ENCODE data around the gene MMP15. TPM values are rescaled to one million over a fixed set of nuclear protein-coding genes. Genes with fewer than 3 reads are reported as not detected.

Gene MMP15
- total RNA-seq, 1 donor = 9.4 TPM

DNA sequence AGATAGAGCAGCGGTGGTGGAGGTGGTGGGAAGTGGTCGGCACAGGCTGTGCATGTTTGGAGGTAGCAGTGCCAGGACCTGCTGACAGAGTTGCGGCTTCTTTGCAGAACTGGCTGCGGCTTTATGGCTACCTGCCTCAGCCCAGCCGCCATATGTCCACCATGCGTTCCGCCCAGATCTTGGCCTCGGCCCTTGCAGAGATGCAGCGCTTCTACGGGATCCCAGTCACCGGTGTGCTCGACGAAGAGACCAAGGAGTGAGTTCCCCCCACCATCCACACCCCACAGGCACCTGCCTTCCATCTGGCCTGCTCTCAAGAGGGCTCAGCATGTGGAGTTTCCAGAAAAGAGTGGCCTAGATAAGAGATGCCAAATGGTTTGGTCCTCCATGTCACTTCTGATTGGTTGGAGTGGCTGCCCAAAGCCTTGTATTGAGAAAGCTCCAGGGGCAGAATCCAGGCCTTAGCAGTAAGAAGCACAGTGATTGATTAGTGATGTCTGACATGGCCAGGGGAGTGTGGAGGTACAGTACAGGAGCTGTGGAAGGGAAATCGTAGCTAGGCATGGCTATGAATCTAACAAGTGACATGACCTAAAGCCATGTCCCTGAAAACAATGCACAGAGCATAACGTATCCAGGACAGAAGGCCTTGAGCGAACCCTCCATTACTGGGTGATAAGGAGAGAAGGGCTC lies 12.0 kb downstream of the MMP15 start:
- H3K36me3 ChIP-seq (ENCODE audit: insufficient read depth, low read length) = no peaks in the 10 kb centered on the region
- no peak overlapping the region for H2AFZ ChIP-seq (ENCODE audit: low read length)
- H3K9me3 ChIP-seq (ENCODE audit: low read depth, low read length) = no peaks in the 10 kb centered on the region
- no peaks in the 10 kb centered on the region for H3K79me2 ChIP-seq (ENCODE audit: insufficient read depth, low read length)
- no peaks in the 10 kb centered on the region for H3K27me3 ChIP-seq (ENCODE audit: insufficient read depth, low read length)
- peak; percentile 52 for DNase-seq (ENCODE audit: insufficient read length, low spot score, missing footprints)
- no peaks in the 10 kb centered on the region for H4K20me1 ChIP-seq (ENCODE audit: insufficient read depth, low read length)
- TF ChIP-seq, protein P1, sequence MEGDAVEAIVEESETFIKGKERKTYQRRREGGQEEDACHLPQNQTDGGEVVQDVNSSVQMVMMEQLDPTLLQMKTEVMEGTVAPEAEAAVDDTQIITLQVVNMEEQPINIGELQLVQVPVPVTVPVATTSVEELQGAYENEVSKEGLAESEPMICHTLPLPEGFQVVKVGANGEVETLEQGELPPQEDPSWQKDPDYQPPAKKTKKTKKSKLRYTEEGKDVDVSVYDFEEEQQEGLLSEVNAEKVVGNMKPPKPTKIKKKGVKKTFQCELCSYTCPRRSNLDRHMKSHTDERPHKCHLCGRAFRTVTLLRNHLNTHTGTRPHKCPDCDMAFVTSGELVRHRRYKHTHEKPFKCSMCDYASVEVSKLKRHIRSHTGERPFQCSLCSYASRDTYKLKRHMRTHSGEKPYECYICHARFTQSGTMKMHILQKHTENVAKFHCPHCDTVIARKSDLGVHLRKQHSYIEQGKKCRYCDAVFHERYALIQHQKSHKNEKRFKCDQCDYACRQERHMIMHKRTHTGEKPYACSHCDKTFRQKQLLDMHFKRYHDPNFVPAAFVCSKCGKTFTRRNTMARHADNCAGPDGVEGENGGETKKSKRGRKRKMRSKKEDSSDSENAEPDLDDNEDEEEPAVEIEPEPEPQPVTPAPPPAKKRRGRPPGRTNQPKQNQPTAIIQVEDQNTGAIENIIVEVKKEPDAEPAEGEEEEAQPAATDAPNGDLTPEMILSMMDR (IDR thresholded peaks at IDR 0.05; ENCODE audit: extremely low read depth, low read depth, low read length) = no peak
- H3K4me1 ChIP-seq (ENCODE audit: insufficient read depth, low read length) = no peaks in the 10 kb centered on the region
- H3K4me3 ChIP-seq (ENCODE audit: insufficient read depth, low read length) = no peak overlapping the region
- no peak overlapping the region for H3K4me2 ChIP-seq (ENCODE audit: insufficient read depth, low read length)
- no peak overlapping the region for H3K27ac ChIP-seq (ENCODE audit: low read depth, low read length)

DNA sequence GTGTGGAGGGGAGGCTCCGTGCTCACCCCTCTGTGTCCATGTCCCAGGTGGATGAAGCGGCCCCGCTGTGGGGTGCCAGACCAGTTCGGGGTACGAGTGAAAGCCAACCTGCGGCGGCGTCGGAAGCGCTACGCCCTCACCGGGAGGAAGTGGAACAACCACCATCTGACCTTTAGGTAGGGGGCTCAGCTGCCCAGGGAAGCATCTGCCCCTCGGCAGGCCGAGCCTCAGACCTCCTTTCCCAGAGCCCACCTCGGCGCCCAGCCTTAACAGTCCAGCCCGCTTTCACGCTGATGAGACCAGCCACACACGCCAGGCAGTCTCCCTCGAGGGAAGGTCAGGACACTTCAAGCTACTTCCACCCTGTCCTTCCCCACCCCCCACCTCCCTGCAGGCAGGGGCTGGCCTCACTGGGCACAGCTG lies 12.7 kb downstream of the MMP15 start:
- no peaks in the 10 kb centered on the region for H4K20me1 ChIP-seq (ENCODE audit: insufficient read depth, low read length)
- no peaks in the 10 kb centered on the region for H3K4me1 ChIP-seq (ENCODE audit: insufficient read depth, low read length)
- no peak overlapping the region for H3K27ac ChIP-seq (ENCODE audit: low read depth, low read length)
- no peak overlapping the region for H3K4me2 ChIP-seq (ENCODE audit: insufficient read depth, low read length)
- H2AFZ ChIP-seq (ENCODE audit: low read length) = no peak overlapping the region
- H3K27me3 ChIP-seq (ENCODE audit: insufficient read depth, low read length) = no peaks in the 10 kb centered on the region
- H3K9me3 ChIP-seq (ENCODE audit: low read depth, low read length) = no peaks in the 10 kb centered on the region
- no peaks in the 10 kb centered on the region for H3K36me3 ChIP-seq (ENCODE audit: insufficient read depth, low read length)
- TF ChIP-seq, protein P1 (IDR thresholded peaks at IDR 0.05; ENCODE audit: extremely low read depth, low read depth, low read length) = no peak
- no peak overlapping the region for H3K4me3 ChIP-seq (ENCODE audit: insufficient read depth, low read length)
- DNase-seq (ENCODE audit: insufficient read length, low spot score, missing footprints) = peak; percentile 83
- H3K79me2 ChIP-seq (ENCODE audit: insufficient read depth, low read length) = no peaks in the 10 kb centered on the region

GRCh38 chr16:58039829-58040495 lies 14.4 kb downstream of the MMP15 start:
- no peak overlapping the region for H2AFZ ChIP-seq (ENCODE audit: low read length)
- H3K4me1 ChIP-seq (ENCODE audit: insufficient read depth, low read length) = no peaks in the 10 kb centered on the region
- no peaks in the 10 kb centered on the region for H3K79me2 ChIP-seq (ENCODE audit: insufficient read depth, low read length)
- no peak overlapping the region for H3K4me3 ChIP-seq (ENCODE audit: insufficient read depth, low read length)
- no peaks in the 10 kb centered on the region for H3K27me3 ChIP-seq (ENCODE audit: insufficient read depth, low read length)
- H3K9me3 ChIP-seq (ENCODE audit: low read depth, low read length) = no peaks in the 10 kb centered on the region
- H3K27ac ChIP-seq (ENCODE audit: low read depth, low read length) = no peak overlapping the region
- H3K4me2 ChIP-seq (ENCODE audit: insufficient read depth, low read length) = no peak overlapping the region
- H4K20me1 ChIP-seq (ENCODE audit: insufficient read depth, low read length) = no peaks in the 10 kb centered on the region
- TF ChIP-seq, protein P1 (IDR thresholded peaks at IDR 0.05; ENCODE audit: extremely low read depth, low read depth, low read length) = no peak
- no peaks in the 10 kb centered on the region for H3K36me3 ChIP-seq (ENCODE audit: insufficient read depth, low read length)
- DNase-seq (ENCODE audit: insufficient read length, low spot score, missing footprints) = peak; percentile 82

- Histone ChIP-seq H3K9me3 (ENCODE audit: low read depth, low read length) (no peaks in the 10 kb centered on the region), H3K27ac (ENCODE audit: low read depth, low read length) (no peak overlapping the region), H3K36me3 (ENCODE audit: insufficient read depth, low read length) (no peaks in the 10 kb centered on the region), H4K20me1 (ENCODE audit: insufficient read depth, low read length) (no peaks in the 10 kb centered on the region), H3K79me2 (ENCODE audit: insufficient read depth, low read length) (no peaks in the 10 kb centered on the region), H3K4me2 (ENCODE audit: insufficient read depth, low read length) (no peak overlapping the region), H2AFZ (ENCODE audit: low read length) (no peak overlapping the region), H3K27me3 (ENCODE audit: insufficient read depth, low read length) (no peaks in the 10 kb centered on the region), H3K4me3 (ENCODE audit: insufficient read depth, low read length) (no peak overlapping the region), H3K4me1 (ENCODE audit: insufficient read depth, low read length) (no peaks in the 10 kb centered on the region)
- DNase-seq (ENCODE audit: insufficient read length, low spot score, missing footprints) = peak; percentile 56
- TF ChIP-seq, protein P1 (IDR thresholded peaks at IDR 0.05; ENCODE audit: extremely low read depth, low read depth, low read length) = no peak
Measured at GRCh38 chr16:58040496-58040846, 14.9 kb downstream of the MMP15 start.
